IMR-90 (cell line): ENCODE results near the gene MRPL17. TPM values are rescaled to one million over a fixed set of nuclear protein-coding genes. Genes with fewer than 3 reads are reported as not detected.

Experiments used
- ATAC-seq: fragments of 200-7000 bp; cut with Tn5 transposase; 2 replicates; pipeline ENCODE4 v1.9.1; 2020; ENCODE audit warnings: low read depth, mild to moderate bottlenecking, moderate library complexity
- BruUV-seq: library from RNA; stranded (reverse); fragments of 400-500 nt; replicated peaks from 2 replicates; lab custom pipeline; 2021; lab: Mats Ljungman, UMichigan
- CTCF ChIA-PET: fragments of 300-600 bp; formaldehyde crosslinking; extraction: SDS; loops from one replicate; lab custom pipeline; 2021; ENCODE audit warnings: antibody characterized with exemption; lab: Yijun Ruan, JAX
- POLR2A ChIA-PET: fragments of 300-600 bp; sonication (Branson Sonifier 250); formaldehyde crosslinking; loops from one replicate; lab custom pipeline; 2022; ENCODE audit warnings: antibody characterized with exemption; ENCODE audit not compliant: unreplicated experiment; lab: Charles Lee
- DNase-seq: peaks from one replicate; pipeline ENCODE4 v3.0.0; 2013
- H2AFZ ChIP-seq: replicated peaks from 2 replicates; pipeline ENCODE3; 2013; ENCODE audit warnings: low read length, mild to moderate bottlenecking; ENCODE audit not compliant: poor library complexity
- H2AK5ac ChIP-seq: 2 replicates; pipeline ENCODE4 v1.6.1; 2013; ENCODE audit warnings: low read depth, low read length, inconsistent platforms
- H2AK9ac ChIP-seq: replicated peaks from 2 replicates; pipeline ENCODE3; 2013; ENCODE audit warnings: mild to moderate bottlenecking, low read depth, low read length, moderate library complexity; ENCODE audit not compliant: poor library complexity
- H2BK120ac ChIP-seq: 2 replicates; pipeline ENCODE4 v1.6.1; 2013; ENCODE audit warnings: low read depth, low read length, inconsistent platforms
- H2BK15ac ChIP-seq: 3 replicates; pipeline ENCODE4 v1.6.1; 2013; ENCODE audit warnings: low read depth, low read length, inconsistent platforms
- H2BK20ac ChIP-seq: 2 replicates; pipeline ENCODE4 v1.6.1; 2013; ENCODE audit warnings: low read depth, mild to moderate bottlenecking, inconsistent platforms, low read length, moderate library complexity
- H2BK5ac ChIP-seq: 2 replicates; pipeline ENCODE4 v1.6.1; 2013; ENCODE audit warnings: mild to moderate bottlenecking, low read depth, low read length, inconsistent platforms; ENCODE audit not compliant: poor library complexity, severe bottlenecking
- H3K14ac ChIP-seq: replicated peaks from 2 replicates; pipeline ENCODE4 v1.6.1; 2013; ENCODE audit warnings: low read depth, low read length, inconsistent platforms
- H3K18ac ChIP-seq: 2 replicates; pipeline ENCODE4 v1.6.1; 2013; ENCODE audit warnings: low read depth, low read length, control low read depth
- H3K23ac ChIP-seq: 2 replicates; pipeline ENCODE4 v1.6.1; 2013; ENCODE audit warnings: low read depth, low read length, inconsistent platforms
- H3K27ac ChIP-seq: 2 replicates; pipeline ENCODE4 v1.5.1; 2013; ENCODE audit warnings: mild to moderate bottlenecking, control low read depth, low read length; ENCODE audit not compliant: insufficient read depth
- H3K27me3 ChIP-seq: 2 replicates; pipeline ENCODE4 v1.6.1; 2013; ENCODE audit warnings: low read length; ENCODE audit not compliant: control insufficient read depth, insufficient read depth
- H3K36me3 ChIP-seq: 2 replicates; pipeline ENCODE4 v1.6.1; 2013; ENCODE audit warnings: low read length, mixed read lengths; ENCODE audit not compliant: control insufficient read depth, insufficient read depth
- H3K4ac ChIP-seq: 2 replicates; pipeline ENCODE4 v1.6.1; 2013; ENCODE audit warnings: low read depth, low read length, inconsistent platforms
- H3K4me1 ChIP-seq: 2 replicates; pipeline ENCODE4 v1.6.1; 2013; ENCODE audit warnings: low read length, mixed read lengths; ENCODE audit not compliant: control insufficient read depth, insufficient read depth
- H3K4me2 ChIP-seq: 2 replicates; pipeline ENCODE4 v1.6.1; 2013; ENCODE audit warnings: low read depth, mild to moderate bottlenecking, control low read depth, low read length, moderate library complexity
- H3K4me3 ChIP-seq: 2 replicates; pipeline ENCODE4 v1.5.1; 2013; ENCODE audit warnings: low read depth, mild to moderate bottlenecking, control low read depth, low read length, moderate library complexity; ENCODE audit not compliant: insufficient read depth
- H3K56ac ChIP-seq: 2 replicates; pipeline ENCODE4 v1.6.1; 2013; ENCODE audit warnings: low read length, inconsistent platforms; ENCODE audit not compliant: insufficient read depth; ENCODE audit errors: extremely low read depth
- H3K79me1 ChIP-seq, 2 experiments: 2 replicates each; pipeline ENCODE4 v1.6.1; 2013; ENCODE audit warnings: low read length in 2 of 2, inconsistent platforms in 1 of 2, low read depth in 1 of 2
- H3K9ac ChIP-seq: 2 replicates; pipeline ENCODE4 v1.6.1; 2013; ENCODE audit warnings: low read depth, low read length, control low read depth
- H3K9me1 ChIP-seq: 2 replicates; pipeline ENCODE4 v1.6.1; 2013; ENCODE audit warnings: low read length, inconsistent platforms; ENCODE audit not compliant: insufficient read depth
- H3K9me3 ChIP-seq: 2 replicates; pipeline ENCODE4 v1.6.1; 2013; ENCODE audit warnings: low read length; ENCODE audit not compliant: control insufficient read depth, insufficient read depth
- H4K20me1 ChIP-seq: 2 replicates; pipeline ENCODE4 v1.6.1; 2013; ENCODE audit warnings: low read length, inconsistent platforms; ENCODE audit not compliant: insufficient read depth
- H4K5ac ChIP-seq: 2 replicates; pipeline ENCODE4 v1.6.1; 2013; ENCODE audit warnings: mild to moderate bottlenecking, low read depth, low read length, control low read depth
- H4K8ac ChIP-seq, 2 experiments: 2 replicates each; pipeline ENCODE4 v1.6.1; 2013; ENCODE audit warnings: low read depth in 2 of 2, low read length in 2 of 2, control low read depth in 1 of 2, inconsistent platforms in 1 of 2
- H4K91ac ChIP-seq: 2 replicates; pipeline ENCODE4 v1.6.1; 2013; ENCODE audit warnings: low read depth, low read length, inconsistent platforms; ENCODE audit not compliant: insufficient read depth
- BHLHE40 ChIP-seq: fragments of 150-350 bp; IDR thresholded peaks from 2 replicates; pipeline ENCODE4 v1.6.1; 2016; ENCODE audit warnings: mild to moderate bottlenecking, low read depth, low read length
- CEBPB ChIP-seq: IDR thresholded peaks from 2 replicates; pipeline ENCODE4 v1.6.1; 2012; ENCODE audit warnings: low read depth, low read length, improper control_type of control experiment
- CHD1 ChIP-seq: IDR thresholded peaks from 2 replicates; pipeline ENCODE4 v1.6.1; 2012; ENCODE audit warnings: low read depth, low read length, improper control_type of control experiment
- CTCF ChIP-seq: conservative IDR thresholded peaks from 2 replicates; pipeline ENCODE4 v1.5.1; 2012; ENCODE audit warnings: mild to moderate bottlenecking, low read depth, low read length, improper control_type of control experiment
- ELK1 ChIP-seq: fragments of 150-350 bp; IDR thresholded peaks from 2 replicates; pipeline ENCODE4 v1.6.1; 2016; ENCODE audit warnings: low read depth, mild to moderate bottlenecking, low read length, moderate library complexity, borderline replicate concordance
- FOS ChIP-seq: fragments of 150-350 bp; IDR thresholded peaks from 2 replicates; pipeline ENCODE4 v1.6.1; 2016; ENCODE audit warnings: low read depth, low read length
- MAFK ChIP-seq: IDR thresholded peaks from 2 replicates; pipeline ENCODE4 v1.6.1; 2012; ENCODE audit warnings: low read depth, low read length, improper control_type of control experiment
- MAZ ChIP-seq: IDR thresholded peaks from 2 replicates; pipeline ENCODE4 v1.6.1; 2012; ENCODE audit warnings: low read depth, mild to moderate bottlenecking, low read length, improper control_type of control experiment, moderate library complexity, borderline replicate concordance
- MXI1 ChIP-seq: IDR thresholded peaks from 2 replicates; pipeline ENCODE4 v1.6.1; 2012; ENCODE audit warnings: low read depth, mild to moderate bottlenecking, low read length, moderate library complexity, borderline replicate concordance
- NFE2L2 ChIP-seq: fragments of 150-350 bp; IDR thresholded peaks from 2 replicates; pipeline ENCODE4 v1.6.1; 2016; ENCODE audit warnings: low read depth, mild to moderate bottlenecking, low read length
- POLR2A ChIP-seq: IDR thresholded peaks from 2 replicates; pipeline ENCODE4 v1.6.1; 2012; ENCODE audit warnings: mild to moderate bottlenecking, low read depth, low read length
- RAD21 ChIP-seq: IDR thresholded peaks from 2 replicates; pipeline ENCODE4 v1.6.1; 2012; ENCODE audit warnings: low read length, improper control_type of control experiment
- RCOR1 ChIP-seq: IDR thresholded peaks from 2 replicates; pipeline ENCODE4 v1.6.1; 2012; ENCODE audit warnings: mild to moderate bottlenecking, low read length, improper control_type of control experiment; ENCODE audit not compliant: insufficient replicate concordance
- RFX5 ChIP-seq: IDR thresholded peaks from 2 replicates; pipeline ENCODE4 v1.8.0; 2012; ENCODE audit warnings: low read depth, mild to moderate bottlenecking, low read length, moderate library complexity
- SMC3 ChIP-seq: fragments of 150-350 bp; IDR thresholded peaks from 2 replicates; pipeline ENCODE4 v1.6.1; 2016; ENCODE audit warnings: low read depth, mild to moderate bottlenecking, antibody characterized with exemption, low read length, moderate library complexity
- USF2 ChIP-seq: fragments of 150-350 bp; IDR thresholded peaks from 2 replicates; pipeline ENCODE4 v1.6.1; 2017; ENCODE audit warnings: mild to moderate bottlenecking, antibody characterized with exemption, low read length, low read depth
- WGBS, 2 experiments: methylation state at CpG; one replicate each; pipeline versions ENCODE4 v1.1.5 to v1.1.7; 2013; ENCODE audit warnings: missing lambda C conversion rate in 2 of 2; ENCODE audit not compliant: insufficient read length in 1 of 2; ENCODE audit errors: extremely low coverage in 2 of 2; 5-methylcytosine and 5-hydroxymethylcytosine counted together
- dilution Hi-C: fragments of 300-500 bp; cut with HindIII; formaldehyde crosslinking; loops from one replicate; pipeline ENCODE4 v1.14.3; 2018; ENCODE audit warnings: low sequenced_read_pairs; ENCODE audit not compliant: unreplicated experiment
- in situ Hi-C: fragments of 300-500 bp; cut with MboI; formaldehyde crosslinking; loops from 3 replicates; pipeline ENCODE4 v1.14.3; 2019; ENCODE audit warnings: low sequenced_read_pairs, inconsistent platforms, mixed read lengths
- intact Hi-C: fragments of 100-400 bp; cut with micrococcal nuclease; formaldehyde crosslinking; loops from 2 replicates; pipeline ENCODE4 v1.10.0; 2022
- polyA plus RNA-seq, 3 experiments: library from polyadenylated mRNA; depleted of rRNA; stranded (reverse); fragments of >200 nt; gene quantifications; 2 replicates each; pipeline ENCODE4 v1.2.3, GENCODE V29; 2012; ENCODE audit warnings: low replicate concordance in 1 of 3
- total RNA-seq: library from RNA; depleted of rRNA; stranded (reverse); fragments of >200 nt; gene quantifications from 2 replicates; pipeline ENCODE4 v1.2.3, GENCODE V29; 2012

MRPL17 gene
- total and polyA plus RNA-seq, 2 of the 4 experiments (the other 2 are of a cell fraction): 70.3 to 85.2 TPM

DNA sequence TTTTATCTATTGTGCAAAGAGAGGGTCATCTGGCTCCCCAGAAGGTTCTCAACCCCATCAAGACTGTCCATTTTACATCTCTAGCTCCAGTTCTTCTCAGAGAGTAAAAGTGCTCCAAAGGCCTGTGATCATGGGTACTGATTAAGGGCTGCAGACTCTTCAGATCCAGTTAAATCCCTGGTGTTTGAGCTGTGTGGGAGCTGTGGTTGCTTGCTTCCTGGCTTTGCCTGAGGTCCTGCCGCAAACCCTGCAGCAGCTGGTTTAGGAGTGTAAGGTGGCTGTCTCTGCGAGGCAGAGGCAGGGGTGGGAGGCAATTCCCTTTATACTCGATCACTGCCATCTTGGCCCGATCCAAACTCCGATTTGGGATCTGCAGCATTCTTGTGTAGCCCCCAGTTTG lies 1.2 kb downstream of the MRPL17 start:
- ChIA-PET POLR2A (no interaction called here), CTCF (interaction anchor here (0.6 to 2.7 kb wide), 6 partner anchors 19 to 303 kb away, joined by 3 to 17 read pairs (median 5); partner anchors contain the start of gene TPP1)
- peak overlapping the region; percentile 90 for H2AK5ac ChIP-seq
- BruUV-seq: TSS peak; percentile 51
- TF ChIP-seq POLR2A (no peak), RAD21 (no peak), CHD1 (no peak), MXI1 (no peak), NFE2L2 (no peak), RFX5 (no peak), MAZ (no peak), BHLHE40 (no peak), MAFK (no peak), CTCF (no peak), ELK1 (no peak), USF2 (no peak), SMC3 (no peak), CEBPB (no peak), RCOR1 (no peak), FOS (no peak)
- H3K23ac ChIP-seq: peak overlapping the region; percentile 90
- ATAC-seq (no peak), DNase-seq (peak; percentile 28)
- H2AK9ac ChIP-seq: peak overlapping the region; percentile 99
- peak overlapping the region; percentile 90 for H2BK5ac ChIP-seq
- H3K4me1 ChIP-seq: peaks cover 5% of the 10 kb centered on the region
- H3K27me3 ChIP-seq: no peaks in the 10 kb centered on the region
- H3K4me3 ChIP-seq: peak overlapping the region; percentile 77
- peak overlapping the region; percentile 90 for H3K9ac ChIP-seq
- H3K79me1 ChIP-seq: peaks cover 13 to 27% of the 10 kb centered on the region in 2 experiments
- no peak overlapping the region for H4K91ac ChIP-seq
- H2BK120ac ChIP-seq: no peak overlapping the region
- peak overlapping the region; percentile 91 for H3K4ac ChIP-seq
- H2AFZ ChIP-seq: no peak overlapping the region
- peak overlapping the region; percentile 97 for H3K4me2 ChIP-seq
- H3K36me3 ChIP-seq: peaks cover 9% of the 10 kb centered on the region
- H4K8ac ChIP-seq: peak overlapping the region; percentile 77 to 85; a peak in 3 of 4 replicates
- in situ Hi-C loops: loop anchor here (5.0 to 10.0 kb wide), 2 partner anchors 65 to 297 kb away; partner anchors contain the start of gene TPP1
- peak overlapping the region; percentile 23; the same call in 1 of the 2 replicates for H4K5ac ChIP-seq
- whole genome bisulfite sequencing, 2 experiments: 10% methylated on average over 2 of the region's 5 CpGs; no CpG with 5 or more reads in 1 of the 2 experiments
- dilution Hi-C loops: no loop called here
- peak overlapping the region; percentile 81 for H3K14ac ChIP-seq
- peak overlapping the region; percentile 86 for H3K27ac ChIP-seq
- no peak overlapping the region for H2BK20ac ChIP-seq
- H3K9me3 ChIP-seq: no peaks in the 10 kb centered on the region
- H3K9me1 ChIP-seq: peaks cover 6% of the 10 kb centered on the region
- H3K18ac ChIP-seq: no peak overlapping the region
- H3K56ac ChIP-seq: peak overlapping the region; percentile 82; the same call in 1 of the 2 replicates
- intact Hi-C loops: loop anchor here (5.0 kb wide), 2 partner anchors 200 to 305 kb away; partner anchors contain the start of genes ARFIP2 and TIMM10B
- no peak overlapping the region for H2BK15ac ChIP-seq
- peaks cover 7% of the 10 kb centered on the region; the same call in 1 of the 2 replicates for H4K20me1 ChIP-seq
